HepG2 (cell line): ENCODE data around the gene MYO7B.

Source experiments
- CTCF ChIP-seq: sonication (generic); formaldehyde crosslinking; IDR thresholded peaks from 2 replicates; pipeline ENCODE4 v1.5.0; 2020; ENCODE audit warnings: mild to moderate bottlenecking, missing genetic modification reagents, moderate library complexity
- DNMT1 ChIP-seq: sonication (generic); formaldehyde crosslinking; IDR thresholded peaks from 2 replicates; pipeline ENCODE4 v1.5.1; 2020; ENCODE audit warnings: mild to moderate bottlenecking, missing genetic modification reagents
- EP300 ChIP-seq, 3 experiments: sonication (generic) in 1 of 3; formaldehyde crosslinking in 1 of 3; IDR thresholded peaks; 2 replicates each; pipeline versions ENCODE4 v1.5.1 to v1.6.1; 2011 to 2020; ENCODE audit warnings: low read depth in 2 of 3, low read length in 2 of 3, borderline replicate concordance in 1 of 3, improper control_type of control experiment in 1 of 3, mild to moderate bottlenecking in 1 of 3, missing genetic modification reagents in 1 of 3, moderate library complexity in 1 of 3
- GABPA ChIP-seq, 2 experiments: IDR thresholded peaks; 2 replicates each; pipeline ENCODE4 v1.6.1; 2011 to 2016; ENCODE audit warnings: low read depth in 2 of 2, low read length in 1 of 2, missing biosample characterization in 1 of 2, missing genetic modification characterization in 1 of 2
- KLF15 ChIP-seq: sonication (generic); formaldehyde crosslinking; IDR thresholded peaks from 2 replicates; pipeline ENCODE4 v1.8.1; 2023; ENCODE audit warnings: borderline replicate concordance, mild to moderate bottlenecking, inconsistent platforms, missing genetic modification reagents, mixed read lengths
- MYC ChIP-seq: sonication (generic); formaldehyde crosslinking; IDR thresholded peaks from 2 replicates; pipeline ENCODE4 v1.9.0; 2021; ENCODE audit warnings: missing genetic modification reagents, borderline replicate concordance
- POLR2A ChIP-seq, 2 experiments: IDR thresholded peaks; 2 replicates each; pipeline ENCODE4 v1.6.1; 2011; ENCODE audit warnings: low read depth in 2 of 2, low read length in 2 of 2, mild to moderate bottlenecking in 1 of 2, moderate library complexity in 1 of 2; ENCODE audit not compliant: insufficient read depth in 1 of 2
- SAFB2 ChIP-seq: sonication (generic); formaldehyde crosslinking; IDR thresholded peaks from 2 replicates; pipeline ENCODE4 v1.5.1; 2020; ENCODE audit warnings: missing genetic modification reagents, low read depth, mild to moderate bottlenecking, borderline replicate concordance
- TBX2 ChIP-seq: sonication (generic); formaldehyde crosslinking; IDR thresholded peaks from 2 replicates; pipeline ENCODE4 v1.5.0; 2020; ENCODE audit warnings: missing genetic modification reagents, mild to moderate bottlenecking, borderline replicate concordance
- TFDP2 ChIP-seq: sonication (generic); formaldehyde crosslinking; IDR thresholded peaks from 2 replicates; pipeline ENCODE4 v1.4.0; 2020; ENCODE audit warnings: missing genetic modification reagents
- YY1 ChIP-seq: IDR thresholded peaks from 2 replicates; pipeline ENCODE4 v1.6.1; 2011; ENCODE audit warnings: low read length, low read depth, moderate library complexity, mild to moderate bottlenecking; ENCODE audit not compliant: insufficient read depth, insufficient replicate concordance
- ZNF543 ChIP-seq: sonication (generic); formaldehyde crosslinking; IDR thresholded peaks from 2 replicates; pipeline ENCODE4 v1.4.0; 2020; ENCODE audit warnings: mild to moderate bottlenecking, missing genetic modification reagents
- ZSCAN25 ChIP-seq: sonication (generic); formaldehyde crosslinking; IDR thresholded peaks from 2 replicates; pipeline ENCODE4 v1.8.0; 2022; ENCODE audit warnings: mild to moderate bottlenecking, missing genetic modification reagents

DNA sequence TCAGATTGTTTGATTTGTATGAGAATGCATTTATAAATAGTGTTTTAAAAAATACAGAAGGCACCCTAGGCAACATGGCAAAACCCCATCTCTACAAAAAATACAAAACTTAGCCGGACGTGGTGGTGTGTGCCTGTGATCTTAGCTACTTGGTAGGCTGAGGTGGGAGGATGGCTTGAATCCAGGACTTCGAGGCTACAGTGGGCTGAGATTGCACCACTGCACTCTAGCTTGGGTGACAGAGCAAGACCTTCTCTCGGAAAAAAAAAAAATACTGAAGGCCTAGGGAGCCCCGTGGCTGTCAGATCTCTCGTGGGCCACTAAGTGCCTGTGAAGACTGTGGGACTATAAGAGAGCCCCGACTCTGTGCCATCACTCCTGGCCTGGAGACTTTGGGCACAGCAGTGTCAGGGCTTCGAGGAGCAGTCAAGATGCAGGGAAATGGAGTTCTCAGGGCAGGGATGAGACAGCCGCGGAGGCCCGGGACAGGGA, 40.5 kb downstream of the MYO7B start:
- TF ChIP-seq GABPA (IDR thresholded peaks at IDR 0.05; ENCODE audit: low read depth, low read length): no peak
- TF ChIP-seq GABPA (CRISPR knock-in tag; IDR thresholded peaks at IDR 0.05; ENCODE audit: low read depth): no peak
- no peak for TF ChIP-seq EP300 (IDR thresholded peaks at IDR 0.05; ENCODE audit: low read depth in 2 of 2, low read length in 2 of 2)
- no peak for TF ChIP-seq EP300 (CRISPR knock-in tag; IDR thresholded peaks at IDR 0.05; ENCODE audit: borderline replicate concordance)
- TF ChIP-seq CTCF (CRISPR knock-in tag): no peak
- no peak for TF ChIP-seq TBX2 (CRISPR knock-in tag)
- TF ChIP-seq POLR2A (IDR thresholded peaks at IDR 0.05; ENCODE audit: insufficient read depth in 1 of 2, low read depth in 2 of 2, low read length in 2 of 2): no peak
- TF ChIP-seq TFDP2: no peak
- no peak for TF ChIP-seq SAFB2
- TF ChIP-seq ZSCAN25: no peak
- TF ChIP-seq ZNF543 (CRISPR knock-in tag): no peak
- no peak for TF ChIP-seq YY1
- TF ChIP-seq KLF15: no peak
- no peak for TF ChIP-seq DNMT1 (CRISPR knock-in tag)
- no peak for TF ChIP-seq MYC (CRISPR knock-in tag)
